Measurements from ENCODE around the gene THEM4.

Gene THEM4

DNA sequence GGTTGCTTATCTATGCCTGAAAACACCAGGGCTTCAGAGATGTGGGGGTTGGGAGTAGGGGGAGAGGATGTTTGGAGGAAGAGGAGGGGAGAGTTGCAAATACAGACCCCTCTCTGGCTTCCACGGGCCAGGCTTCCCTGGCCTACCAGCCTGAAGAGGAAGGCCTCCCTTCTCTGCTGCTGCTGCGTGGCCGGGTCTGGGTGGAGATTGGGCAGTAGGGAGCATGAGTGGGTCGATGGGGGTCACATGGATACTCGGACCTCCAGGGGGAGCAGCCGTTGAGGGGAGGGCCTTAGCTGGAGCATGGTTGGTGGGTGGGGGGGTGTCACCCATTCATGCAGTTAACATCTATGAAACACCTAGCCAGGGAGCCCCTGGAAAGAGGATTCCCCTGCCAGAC is 79.3 kb downstream of the THEM4 start:
- H3K9ac ChIP-seq (ENCODE audit: low read depth in 1 of 2, low read length in 2 of 2) = peak overlapping the region in 1 of 2 donors; percentile 43
- peaks cover 40 to 60% of the 10 kb centered on the region in 2 donors for H3K4me1 ChIP-seq (ENCODE audit: control insufficient read depth in 1 of 2, insufficient read depth in 2 of 2, low read length in 2 of 2)
- H3K27me3 ChIP-seq (ENCODE audit: control insufficient read depth in 1 of 2, insufficient read depth in 2 of 2, low read length in 2 of 2) = no peaks in the 10 kb centered on the region
- peaks cover 0 to 7% of the 10 kb centered on the region in 2 donors for H3K36me3 ChIP-seq (ENCODE audit: control insufficient read depth in 1 of 2, insufficient read depth in 2 of 2, low read length in 2 of 2)
- H3K4me3 ChIP-seq (ENCODE audit: low read depth in 1 of 2, low read length in 2 of 2) = no peak overlapping the region
- H3K27ac ChIP-seq (ENCODE audit: low read depth, low read length) = no peak overlapping the region
- no peaks in the 10 kb centered on the region for H3K9me3 ChIP-seq (ENCODE audit: control insufficient read depth in 1 of 2, low read length in 2 of 2)

DNA sequence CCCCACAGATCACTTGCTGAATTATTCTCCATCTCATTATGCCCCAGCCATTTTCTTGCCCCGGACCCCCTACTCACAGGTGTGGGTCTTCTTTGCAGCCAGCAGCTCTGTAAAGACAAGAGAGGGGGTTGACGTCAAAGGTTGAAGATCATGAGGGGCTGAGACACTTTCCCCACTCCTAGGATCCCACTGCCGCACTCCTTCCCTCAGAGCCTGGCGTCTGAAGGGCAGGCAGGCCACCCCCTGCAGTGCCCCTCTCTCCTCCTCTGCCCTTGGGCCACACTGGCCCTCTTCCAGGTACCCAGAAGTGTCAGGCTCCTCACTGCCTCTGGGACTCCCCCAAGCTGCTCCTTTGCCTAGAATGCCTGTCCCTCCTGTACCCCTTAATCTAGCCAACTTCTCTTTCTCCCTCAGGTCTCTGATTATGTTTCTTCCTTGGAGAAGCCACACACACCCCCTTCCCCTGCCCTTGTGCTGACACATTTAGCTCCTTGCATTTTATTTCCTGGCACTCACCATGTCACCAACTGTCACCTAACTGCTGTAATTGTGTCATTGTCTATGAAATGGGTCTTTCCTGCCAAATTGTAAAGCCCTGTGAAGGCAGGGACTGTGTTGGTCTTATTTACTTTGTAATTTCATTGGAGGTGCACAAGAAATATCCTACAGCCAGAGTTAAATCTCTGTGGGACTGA is 79.8 kb downstream of the THEM4 start:
- H3K4me3 ChIP-seq (ENCODE audit: low read depth in 1 of 2, low read length in 2 of 2) = no peak overlapping the region
- H3K27ac ChIP-seq (ENCODE audit: low read depth, low read length) = no peak overlapping the region
- no peaks in the 10 kb centered on the region for H3K9me3 ChIP-seq (ENCODE audit: control insufficient read depth in 1 of 2, low read length in 2 of 2)
- H3K36me3 ChIP-seq (ENCODE audit: control insufficient read depth in 1 of 2, insufficient read depth in 2 of 2, low read length in 2 of 2) = peaks cover 0 to 8% of the 10 kb centered on the region in 2 donors
- H3K27me3 ChIP-seq (ENCODE audit: control insufficient read depth in 1 of 2, insufficient read depth in 2 of 2, low read length in 2 of 2) = no peaks in the 10 kb centered on the region
- no peak overlapping the region for H3K9ac ChIP-seq (ENCODE audit: low read depth in 1 of 2, low read length in 2 of 2)
- peaks cover 37 to 55% of the 10 kb centered on the region in 2 donors for H3K4me1 ChIP-seq (ENCODE audit: control insufficient read depth in 1 of 2, insufficient read depth in 2 of 2, low read length in 2 of 2)

DNA sequence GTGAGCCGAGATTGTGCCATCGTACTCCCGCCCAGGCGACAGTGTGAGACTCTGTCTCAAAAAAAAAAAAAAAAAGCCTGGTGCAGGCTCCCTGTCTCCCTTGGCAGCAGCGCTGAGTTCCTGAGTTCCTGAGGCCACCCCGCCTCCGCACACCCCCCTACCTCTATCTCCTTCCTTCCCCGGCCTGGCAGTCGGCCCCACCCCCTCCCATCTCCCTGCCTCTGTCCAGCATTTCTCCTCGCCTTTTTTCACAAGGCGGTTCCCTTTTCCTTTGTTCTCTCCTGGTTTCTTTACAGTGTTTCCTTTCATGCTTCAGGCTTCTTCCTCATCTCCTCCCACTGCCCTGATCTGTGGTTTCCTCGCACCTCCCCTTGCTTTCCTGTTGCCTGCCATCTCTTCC is 80.4 kb downstream of the THEM4 start:
- Histone ChIP-seq H3K4me3 (ENCODE audit: low read depth in 1 of 2, low read length in 2 of 2) (no peak overlapping the region), H3K27me3 (ENCODE audit: control insufficient read depth in 1 of 2, insufficient read depth in 2 of 2, low read length in 2 of 2) (no peaks in the 10 kb centered on the region), H3K4me1 (ENCODE audit: control insufficient read depth in 1 of 2, insufficient read depth in 2 of 2, low read length in 2 of 2) (peaks cover 31 to 49% of the 10 kb centered on the region in 2 donors), H3K36me3 (ENCODE audit: control insufficient read depth in 1 of 2, insufficient read depth in 2 of 2, low read length in 2 of 2) (peaks cover 0 to 8% of the 10 kb centered on the region in 2 donors), H3K9me3 (ENCODE audit: control insufficient read depth in 1 of 2, low read length in 2 of 2) (no peaks in the 10 kb centered on the region), H3K27ac (ENCODE audit: low read depth, low read length) (no peak overlapping the region), H3K9ac (ENCODE audit: low read depth in 1 of 2, low read length in 2 of 2) (no peak overlapping the region)

DNA sequence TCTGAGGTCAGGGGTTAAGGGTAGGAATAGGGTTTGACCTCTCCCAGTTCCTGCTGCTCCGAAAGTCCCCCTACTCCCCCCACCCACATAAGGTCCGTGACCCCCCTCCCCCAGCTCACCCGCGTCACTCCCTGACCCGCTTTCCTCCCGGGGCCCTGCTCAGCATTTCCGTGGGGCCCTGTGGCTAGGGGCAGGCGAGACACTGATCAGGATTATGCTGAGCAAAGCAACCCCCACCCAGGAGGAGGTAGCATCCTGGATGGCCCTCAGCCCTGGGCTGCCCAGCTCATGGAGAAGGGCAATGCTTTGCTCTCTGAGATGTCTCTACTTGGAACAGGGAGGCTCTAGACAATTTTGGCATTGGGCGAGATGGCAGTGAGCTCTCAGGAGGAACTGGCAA is 81.5 kb downstream of the THEM4 start:
- Histone ChIP-seq H3K27ac (ENCODE audit: low read depth, low read length) (no peak overlapping the region), H3K27me3 (ENCODE audit: control insufficient read depth in 1 of 2, insufficient read depth in 2 of 2, low read length in 2 of 2) (no peaks in the 10 kb centered on the region), H3K9ac (ENCODE audit: low read depth in 1 of 2, low read length in 2 of 2) (no peak overlapping the region), H3K4me1 (ENCODE audit: control insufficient read depth in 1 of 2, insufficient read depth in 2 of 2, low read length in 2 of 2) (peaks cover 22 to 41% of the 10 kb centered on the region in 2 donors), H3K36me3 (ENCODE audit: control insufficient read depth in 1 of 2, insufficient read depth in 2 of 2, low read length in 2 of 2) (peaks cover 0 to 8% of the 10 kb centered on the region in 2 donors), H3K4me3 (ENCODE audit: low read depth in 1 of 2, low read length in 2 of 2) (no peak overlapping the region), H3K9me3 (ENCODE audit: control insufficient read depth in 1 of 2, low read length in 2 of 2) (no peaks in the 10 kb centered on the region)

DNA sequence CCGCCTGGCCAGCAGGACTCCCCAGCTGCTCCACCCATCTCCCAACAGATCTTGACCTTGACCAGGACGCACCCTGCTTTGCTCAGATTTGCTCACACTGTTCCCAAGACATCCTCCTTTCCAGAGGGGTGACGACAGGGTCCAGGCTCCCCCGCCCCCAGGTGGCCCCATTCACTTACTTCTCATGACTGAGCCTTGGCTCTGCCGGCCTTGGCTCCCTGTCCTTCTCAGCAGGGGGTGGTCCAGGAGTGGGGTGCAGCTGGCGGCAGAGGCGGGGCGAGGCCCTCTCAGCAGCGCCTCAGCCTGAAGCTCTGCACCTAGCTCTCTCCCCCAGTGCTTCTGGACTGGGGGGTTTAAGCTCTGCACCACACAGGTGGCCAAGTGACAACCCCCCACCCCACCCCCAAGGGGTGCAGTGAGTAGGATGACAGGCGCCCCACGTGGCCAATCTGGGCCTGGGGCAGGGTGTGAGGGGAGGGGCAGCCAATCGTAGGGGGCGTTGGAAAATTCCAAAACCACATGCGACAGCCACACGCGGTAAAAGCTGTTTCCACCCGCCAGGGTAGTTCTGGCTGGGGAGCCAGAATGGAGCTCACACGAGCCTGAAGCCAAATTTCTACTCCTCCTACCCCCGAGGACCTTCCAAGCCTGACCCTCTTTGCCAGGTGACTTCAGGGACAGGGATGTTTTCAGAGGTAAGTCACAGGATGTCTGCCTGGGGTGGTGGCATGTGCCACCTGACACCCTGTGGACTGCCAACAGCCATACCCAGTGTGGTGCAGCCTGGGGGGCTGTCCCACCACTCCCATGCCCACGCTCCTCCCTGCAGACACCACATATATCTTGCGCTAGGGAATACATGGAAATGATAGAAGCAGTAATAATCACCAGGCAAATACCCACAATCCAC is 83.3 kb downstream of the THEM4 start:
- Histone ChIP-seq H3K9me3 (ENCODE audit: control insufficient read depth in 1 of 2, low read length in 2 of 2) (no peaks in the 10 kb centered on the region), H3K27me3 (ENCODE audit: control insufficient read depth in 1 of 2, insufficient read depth in 2 of 2, low read length in 2 of 2) (no peaks in the 10 kb centered on the region), H3K4me3 (ENCODE audit: low read depth in 1 of 2, low read length in 2 of 2) (no peak overlapping the region), H3K9ac (ENCODE audit: low read depth in 1 of 2, low read length in 2 of 2) (no peak overlapping the region), H3K4me1 (ENCODE audit: control insufficient read depth in 1 of 2, insufficient read depth in 2 of 2, low read length in 2 of 2) (peaks cover 12 to 26% of the 10 kb centered on the region in 2 donors), H3K27ac (ENCODE audit: low read depth, low read length) (no peak overlapping the region), H3K36me3 (ENCODE audit: control insufficient read depth in 1 of 2, insufficient read depth in 2 of 2, low read length in 2 of 2) (peaks cover 0 to 8% of the 10 kb centered on the region in 2 donors)

DNA sequence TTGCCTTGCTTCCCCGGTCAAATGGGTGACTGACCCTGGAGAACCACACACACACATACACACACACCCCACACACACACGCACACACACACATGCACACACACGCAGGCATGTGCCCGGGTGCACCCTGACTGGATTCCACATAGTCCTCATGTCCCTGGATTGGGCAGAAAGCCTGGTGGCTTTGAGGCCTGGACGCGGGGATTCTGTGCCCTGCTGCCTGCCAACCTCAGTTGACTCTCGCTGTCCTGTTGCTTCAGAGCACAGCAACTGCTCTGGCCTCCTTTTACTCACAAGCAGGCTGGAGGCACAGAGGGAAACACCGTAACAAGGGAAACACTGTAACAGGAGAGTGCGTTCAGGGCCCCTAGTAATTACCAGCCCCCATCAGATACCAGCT is 84.1 kb downstream of the THEM4 start:
- Histone ChIP-seq H3K9me3 (ENCODE audit: control insufficient read depth in 1 of 2, low read length in 2 of 2) (no peaks in the 10 kb centered on the region), H3K36me3 (ENCODE audit: control insufficient read depth in 1 of 2, insufficient read depth in 2 of 2, low read length in 2 of 2) (peaks cover 0 to 8% of the 10 kb centered on the region in 2 donors), H3K27me3 (ENCODE audit: control insufficient read depth in 1 of 2, insufficient read depth in 2 of 2, low read length in 2 of 2) (no peaks in the 10 kb centered on the region), H3K4me1 (ENCODE audit: control insufficient read depth in 1 of 2, insufficient read depth in 2 of 2, low read length in 2 of 2) (peaks cover 14 to 20% of the 10 kb centered on the region in 2 donors), H3K4me3 (ENCODE audit: low read depth in 1 of 2, low read length in 2 of 2) (peak overlapping the region in 1 of 2 donors; percentile 40), H3K9ac (ENCODE audit: low read depth in 1 of 2, low read length in 2 of 2) (no peak overlapping the region), H3K27ac (ENCODE audit: low read depth, low read length) (no peak overlapping the region)
